Smooth muscle cell (in vitro differentiated cells): ENCODE results near the gene FOXN3. TPM values are rescaled to one million over a fixed set of nuclear protein-coding genes. Genes with fewer than 3 reads are reported as not detected.

ENCODE experiments used
- DNase-seq: peaks from one replicate; lab custom pipeline; 2025; ENCODE audit not compliant: unreplicated experiment; lab: John Stamatoyannopoulos, UW
- H2AFZ ChIP-seq: fragments of 200-600 bp; sonication (generic); 2 replicates; pipeline ENCODE4 v1.6.0; 2016; ENCODE audit warnings: antibody characterized with exemption, low read depth, mild to moderate bottlenecking
- H3F3A ChIP-seq: fragments of 200-600 bp; sonication (generic); 2 replicates; pipeline ENCODE4 v1.6.0; 2017; ENCODE audit warnings: antibody characterized with exemption, low read depth
- H3K27ac ChIP-seq: fragments of 200-600 bp; sonication (generic); 2 replicates; pipeline ENCODE4 v1.5.1; 2016; ENCODE audit warnings: low read depth, mild to moderate bottlenecking
- H3K27me3 ChIP-seq: fragments of 200-600 bp; sonication (generic); 2 replicates; pipeline ENCODE4 v1.6.1; 2016; ENCODE audit warnings: low read depth, mild to moderate bottlenecking
- H3K36me3 ChIP-seq: fragments of 200-600 bp; sonication (generic); 2 replicates; pipeline ENCODE4 v1.5.1; 2016; ENCODE audit warnings: low read depth
- H3K4me1 ChIP-seq: fragments of 200-600 bp; sonication (generic); 2 replicates; pipeline ENCODE4 v1.5.1; 2016; ENCODE audit warnings: low read depth
- H3K4me2 ChIP-seq: fragments of 200-600 bp; sonication (generic); 2 replicates; pipeline ENCODE4 v1.6.0; 2016; ENCODE audit warnings: mild to moderate bottlenecking
- H3K4me3 ChIP-seq: fragments of 200-600 bp; sonication (generic); 2 replicates; pipeline ENCODE4 v1.5.1; 2016; ENCODE audit warnings: mild to moderate bottlenecking
- H3K79me2 ChIP-seq: fragments of 200-600 bp; sonication (generic); 2 replicates; pipeline ENCODE4 v1.6.0; 2016; ENCODE audit warnings: low read depth, mild to moderate bottlenecking
- H3K9ac ChIP-seq: fragments of 200-600 bp; sonication (generic); 2 replicates; pipeline ENCODE4 v1.6.0; 2016; ENCODE audit warnings: low read depth
- H3K9me3 ChIP-seq: fragments of 200-600 bp; sonication (generic); replicated peaks from 2 replicates; pipeline ENCODE4 v1.5.1; 2016; ENCODE audit warnings: low read depth
- H4K20me1 ChIP-seq: fragments of 200-600 bp; sonication (generic); 2 replicates; pipeline ENCODE4 v1.6.0; 2016; ENCODE audit warnings: low read depth
- WGBS: methylation state at CpG from one replicate; pipeline ENCODE4 v1.1.7; 2016; ENCODE audit warnings: low lambda C conversion rate; 5-methylcytosine and 5-hydroxymethylcytosine counted together
- polyA plus RNA-seq: library from polyadenylated mRNA; unstranded; fragments of >200 nt; fragmentation: Nextera tagmentation; extraction: Ambion mirVana; gene quantifications from 2 replicates; pipeline ENCODE4 v1.2.1, GENCODE V29; 2016
- total RNA-seq: library from RNA; depleted of rRNA; stranded (reverse); fragments of >200 nt; gene quantifications from 2 replicates; pipeline ENCODE4 v1.2.3, GENCODE V29; 2014
- TF ChIP-seq, protein P1 (sequence below): fragments of 200-600 bp; sonication (generic); IDR thresholded peaks from 2 replicates; pipeline ENCODE4 v1.5.1; 2017; ENCODE audit warnings: borderline replicate concordance, mild to moderate bottlenecking, antibody characterized with exemption; ENCODE audit not compliant: insufficient read depth, poor library complexity, severe bottlenecking

Gene FOXN3
- total and polyA plus RNA-seq, 2 experiments from 2014 or later, result 24.5 to 31.5 TPM

DNA sequence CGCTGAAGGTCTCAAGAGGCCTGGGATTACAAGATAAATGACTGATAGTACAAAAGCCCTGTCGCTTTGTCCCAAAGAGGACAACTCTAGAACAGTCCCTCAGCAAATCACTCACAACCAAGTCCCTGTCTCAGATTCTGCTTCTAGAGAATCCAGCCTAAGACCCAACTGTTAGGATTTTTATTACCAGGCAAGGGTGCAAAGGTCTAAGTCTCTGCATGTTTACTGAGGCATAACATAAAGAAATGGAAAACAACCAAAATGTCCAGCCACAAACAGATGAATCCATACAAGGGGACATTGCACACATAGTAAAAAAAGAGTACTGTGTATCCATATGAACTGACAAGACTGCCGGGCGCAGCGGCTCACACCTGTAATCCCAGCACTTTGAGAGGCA lies 104.1 kb downstream of the FOXN3 start:
- WGBS, result 93% methylated on average over 5 of the region's 5 CpGs
- Histone ChIP-seq H3K27ac (no peak overlapping the region), H3F3A (peaks cover 4% of the 10 kb centered on the region)

DNA sequence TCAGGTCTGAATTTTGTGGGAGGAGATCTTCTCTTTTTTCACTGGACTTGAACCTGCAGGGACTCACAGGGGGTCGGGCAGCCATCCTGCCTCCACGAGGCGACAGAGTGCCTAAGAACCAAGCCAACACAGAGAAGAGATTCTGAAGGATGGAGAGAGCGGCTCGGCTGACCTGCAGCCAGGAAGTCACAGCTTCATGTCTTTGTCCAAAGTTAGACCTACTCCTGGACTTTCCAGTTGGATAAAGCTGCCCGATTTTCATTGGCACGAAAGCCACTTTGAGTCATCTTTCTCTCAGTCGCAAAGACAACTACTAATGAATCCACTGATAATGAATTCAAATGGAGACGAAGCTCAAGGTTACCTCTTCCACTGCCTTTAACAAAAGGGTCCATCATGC lies 106.8 kb downstream of the FOXN3 start:
- Histone ChIP-seq H3K27ac (no peak overlapping the region), H3K4me2 (no peak overlapping the region), H3K36me3 (no peaks in the 10 kb centered on the region), H3K4me1 (peaks cover 9% of the 10 kb centered on the region), H3K27me3 (no peaks in the 10 kb centered on the region), H3K9ac (no peak overlapping the region), H3K9me3 (no peaks in the 10 kb centered on the region), H3F3A (peaks cover 7% of the 10 kb centered on the region), H2AFZ (no peak overlapping the region), H4K20me1 (no peaks in the 10 kb centered on the region), H3K4me3 (no peak overlapping the region), H3K79me2 (peaks cover 16% of the 10 kb centered on the region)
- TF ChIP-seq, protein P1, sequence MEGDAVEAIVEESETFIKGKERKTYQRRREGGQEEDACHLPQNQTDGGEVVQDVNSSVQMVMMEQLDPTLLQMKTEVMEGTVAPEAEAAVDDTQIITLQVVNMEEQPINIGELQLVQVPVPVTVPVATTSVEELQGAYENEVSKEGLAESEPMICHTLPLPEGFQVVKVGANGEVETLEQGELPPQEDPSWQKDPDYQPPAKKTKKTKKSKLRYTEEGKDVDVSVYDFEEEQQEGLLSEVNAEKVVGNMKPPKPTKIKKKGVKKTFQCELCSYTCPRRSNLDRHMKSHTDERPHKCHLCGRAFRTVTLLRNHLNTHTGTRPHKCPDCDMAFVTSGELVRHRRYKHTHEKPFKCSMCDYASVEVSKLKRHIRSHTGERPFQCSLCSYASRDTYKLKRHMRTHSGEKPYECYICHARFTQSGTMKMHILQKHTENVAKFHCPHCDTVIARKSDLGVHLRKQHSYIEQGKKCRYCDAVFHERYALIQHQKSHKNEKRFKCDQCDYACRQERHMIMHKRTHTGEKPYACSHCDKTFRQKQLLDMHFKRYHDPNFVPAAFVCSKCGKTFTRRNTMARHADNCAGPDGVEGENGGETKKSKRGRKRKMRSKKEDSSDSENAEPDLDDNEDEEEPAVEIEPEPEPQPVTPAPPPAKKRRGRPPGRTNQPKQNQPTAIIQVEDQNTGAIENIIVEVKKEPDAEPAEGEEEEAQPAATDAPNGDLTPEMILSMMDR, result no peak
- DNase-seq, result no peak
- WGBS, result 90% methylated on average over 9 of the region's 9 CpGs

More for the DNA sequence above, 104.1 kb downstream of the FOXN3 start:
- H3K4me1 ChIP-seq, result no peaks in the 10 kb centered on the region
- H2AFZ ChIP-seq, result no peak overlapping the region
- H3K9ac ChIP-seq, result no peak overlapping the region
- no peak for DNase-seq
- peaks cover 8% of the 10 kb centered on the region for H3K79me2 ChIP-seq
- TF ChIP-seq, protein P1, result no peak
- H3K4me2 ChIP-seq, result no peak overlapping the region
- H3K27me3 ChIP-seq, result no peaks in the 10 kb centered on the region
- no peaks in the 10 kb centered on the region for H3K36me3 ChIP-seq
- no peaks in the 10 kb centered on the region for H4K20me1 ChIP-seq
- H3K4me3 ChIP-seq, result no peak overlapping the region
- no peaks in the 10 kb centered on the region for H3K9me3 ChIP-seq

DNA sequence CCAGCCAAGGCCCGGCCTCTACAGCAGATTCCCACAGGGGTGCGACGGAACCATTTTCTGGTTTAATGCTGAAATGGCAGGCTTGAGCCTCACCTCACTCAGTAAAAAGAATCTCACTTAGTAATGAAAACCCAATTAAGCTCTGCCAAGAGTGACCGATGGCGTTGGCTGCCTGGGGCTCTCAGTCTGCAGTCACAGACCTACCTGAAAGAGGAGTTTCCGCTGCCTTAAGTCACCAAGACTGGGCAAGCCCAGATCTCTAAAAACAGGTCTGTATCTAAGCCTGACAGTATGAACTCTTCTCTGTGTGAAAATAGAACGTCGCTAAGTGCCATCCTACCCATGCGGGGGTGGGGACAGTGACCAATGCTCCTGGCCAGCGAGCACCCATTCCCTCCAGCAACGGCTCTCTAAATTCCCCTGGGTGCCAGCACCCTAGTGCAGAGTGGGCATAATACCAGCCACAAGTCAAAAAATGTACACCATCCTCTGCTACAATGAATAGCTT lies 107.3 kb downstream of the FOXN3 start:
- no peak overlapping the region for H3K9ac ChIP-seq
- H4K20me1 ChIP-seq, result no peaks in the 10 kb centered on the region
- no peak overlapping the region for H2AFZ ChIP-seq
- peaks cover 7% of the 10 kb centered on the region for H3F3A ChIP-seq
- TF ChIP-seq, protein P1, result no peak
- no peak for DNase-seq
- H3K4me2 ChIP-seq, result no peak overlapping the region
- H3K27ac ChIP-seq, result no peak overlapping the region
- H3K36me3 ChIP-seq, result no peaks in the 10 kb centered on the region
- H3K4me1 ChIP-seq, result peaks cover 11% of the 10 kb centered on the region
- H3K9me3 ChIP-seq, result no peaks in the 10 kb centered on the region
- no peak overlapping the region for H3K4me3 ChIP-seq
- WGBS, result 89% methylated on average over 11 of the region's 11 CpGs
- no peaks in the 10 kb centered on the region for H3K27me3 ChIP-seq
- peaks cover 14% of the 10 kb centered on the region for H3K79me2 ChIP-seq

- Histone ChIP-seq H2AFZ (no peak overlapping the region), H3K4me1 (peaks cover 22% of the 10 kb centered on the region), H3K9ac (no peak overlapping the region), H3K4me3 (no peak overlapping the region), H3K4me2 (no peak overlapping the region), H3K27ac (no peak overlapping the region), H3K27me3 (no peaks in the 10 kb centered on the region), H3K9me3 (no peaks in the 10 kb centered on the region), H3K79me2 (peaks cover 8% of the 10 kb centered on the region), H4K20me1 (no peaks in the 10 kb centered on the region), H3K36me3 (no peaks in the 10 kb centered on the region), H3F3A (peaks cover 14% of the 10 kb centered on the region)
- 95% methylated on average over 10 of the region's 10 CpGs for WGBS
- TF ChIP-seq, protein P1, result no peak
- no peak for DNase-seq
Observed at GRCh38 chr14:89308232-89308959, 108.6 kb downstream of the FOXN3 start.
